Neural cell (in vitro differentiated cells): Measurements from ENCODE around the gene PABPN1L. TPM values are rescaled to one million over a fixed set of nuclear protein-coding genes. Genes with fewer than 3 reads are reported as not detected.

Source experiments
- H2AFZ ChIP-seq: fragments of 200-600, 300-800 bp; sonication (generic), shearing (Covaris generic); 2 replicates; pipeline ENCODE4 v1.6.0; 2014; ENCODE audit warnings: low read depth, mild to moderate bottlenecking, antibody characterized with exemption, low read length, moderate library complexity
- H3F3A ChIP-seq: fragments of 200-600 bp; shearing (Covaris generic); 2 replicates; pipeline ENCODE4 v1.6.1; 2016; ENCODE audit warnings: mild to moderate bottlenecking, moderate library complexity, mixed read lengths, antibody characterized with exemption, low read length; ENCODE audit not compliant: insufficient read depth, poor library complexity, severe bottlenecking
- H3K27ac ChIP-seq: fragments of 200-600, 300-800 bp; sonication (generic), shearing (Covaris generic); 2 replicates; pipeline ENCODE4 v1.5.1; 2014; ENCODE audit warnings: mild to moderate bottlenecking, low read length, moderate library complexity
- H3K27me3 ChIP-seq: fragments of 300-800, 200-600 bp; sonication (generic), shearing (Covaris generic); 2 replicates; pipeline ENCODE4 v1.6.0; 2014; ENCODE audit warnings: mild to moderate bottlenecking, low read depth, low read length, moderate library complexity; ENCODE audit not compliant: insufficient read depth
- H3K36me3 ChIP-seq: fragments of 300-800, 200-600 bp; sonication (generic), shearing (Covaris generic); 2 replicates; pipeline ENCODE4 v1.5.1; 2014; ENCODE audit warnings: mild to moderate bottlenecking, antibody characterized with exemption, low read length, moderate library complexity; ENCODE audit not compliant: insufficient read depth
- H3K4me2 ChIP-seq: fragments of 300-800, 200-600 bp; sonication (generic), shearing (Covaris generic); 2 replicates; pipeline ENCODE4 v1.6.0; 2014; ENCODE audit warnings: mild to moderate bottlenecking, low read length
- H3K4me3 ChIP-seq: fragments of 300-800, 200-600 bp; sonication (generic), shearing (Covaris generic); 2 replicates; pipeline ENCODE4 v1.5.1; 2014; ENCODE audit warnings: mild to moderate bottlenecking, low read length, moderate library complexity
- H3K79me2 ChIP-seq: fragments of 200-600 bp; shearing (Covaris generic); replicated peaks from 2 replicates; pipeline ENCODE4 v1.6.0; 2014; ENCODE audit warnings: mild to moderate bottlenecking, low read length, moderate library complexity; ENCODE audit not compliant: insufficient read depth
- H3K9ac ChIP-seq: fragments of 300-800, 200-600 bp; sonication (generic), shearing (Covaris generic); 2 replicates; pipeline ENCODE4 v1.6.1; 2016; ENCODE audit warnings: mild to moderate bottlenecking, low read length, mixed read lengths
- H3K9me2 ChIP-seq: fragments of 200-600 bp; shearing (Covaris generic); 2 replicates; pipeline ENCODE4 v1.6.1; 2016; ENCODE audit warnings: mild to moderate bottlenecking, low read length, mixed read lengths; ENCODE audit not compliant: insufficient read depth
- H3K9me3 ChIP-seq: fragments of 200-600, 300-800 bp; sonication (generic), shearing (Covaris generic); 2 replicates; pipeline ENCODE4 v1.6.1; 2016; ENCODE audit warnings: mild to moderate bottlenecking, mixed run types, low read length, moderate library complexity, mixed read lengths
- H4K20me1 ChIP-seq: fragments of 200-600 bp; shearing (Covaris generic); 2 replicates; pipeline ENCODE4 v1.6.1; 2016; ENCODE audit warnings: mild to moderate bottlenecking, mixed run types; ENCODE audit not compliant: insufficient read depth
- CTCF ChIP-seq: fragments of 450-650 bp; IDR thresholded peaks from 2 replicates; pipeline ENCODE4 v1.5.1; 2014; ENCODE audit warnings: antibody characterized with exemption, mild to moderate bottlenecking, moderate library complexity; ENCODE audit not compliant: poor library complexity, severe bottlenecking
- EP300 ChIP-seq: fragments of 450-650 bp; conservative IDR thresholded peaks from 2 replicates; pipeline ENCODE4 v1.6.1; 2014; ENCODE audit warnings: antibody characterized with exemption, mild to moderate bottlenecking, moderate library complexity; ENCODE audit not compliant: poor library complexity, severe bottlenecking
- EZH2 ChIP-seq: fragments of 200-600, 300-800 bp; shearing (Covaris generic), sonication (generic); IDR thresholded peaks from 2 replicates; pipeline ENCODE4 v1.6.1; 2014; ENCODE audit warnings: antibody characterized with exemption, low read length, borderline replicate concordance, mild to moderate bottlenecking; ENCODE audit not compliant: insufficient read depth, poor library complexity, severe bottlenecking
- MXI1 ChIP-seq: fragments of 450-650 bp; conservative IDR thresholded peaks from 2 replicates; pipeline ENCODE4 v1.6.1; 2014; ENCODE audit warnings: antibody characterized with exemption, mild to moderate bottlenecking; ENCODE audit not compliant: poor library complexity, severe bottlenecking
- POLR2AphosphoS5 ChIP-seq: IDR thresholded peaks from 2 replicates; pipeline ENCODE4 v1.6.1; 2012
- RAD21 ChIP-seq: fragments of 450-650 bp; conservative IDR thresholded peaks from 2 replicates; pipeline ENCODE4 v1.6.1; 2014; ENCODE audit warnings: antibody characterized with exemption, mild to moderate bottlenecking, moderate library complexity
- REST ChIP-seq: IDR thresholded peaks from 2 replicates; pipeline ENCODE4 v1.6.1; 2012; ENCODE audit warnings: borderline replicate concordance
- SMC3 ChIP-seq: fragments of 450-650 bp; conservative IDR thresholded peaks from 2 replicates; pipeline ENCODE4 v1.6.1; 2014; ENCODE audit warnings: antibody characterized with exemption, mild to moderate bottlenecking, moderate library complexity; ENCODE audit not compliant: poor library complexity
- TAF1 ChIP-seq: IDR thresholded peaks from 2 replicates; pipeline ENCODE4 v1.6.1; 2012; ENCODE audit warnings: low read depth
- polyA plus RNA-seq: library from polyadenylated mRNA; depleted of rRNA; stranded (reverse); fragments of >200 nt; gene quantifications from 2 replicates; pipeline ENCODE4 v1.2.3, GENCODE V29; 2014

The PABPN1L gene
- polyA plus RNA-seq, 1 donor from 2014 or later: 0.20 TPM

GRCh38 chr16:88822281-88823040, 44.0 kb downstream of the PABPN1L start:
- TF ChIP-seq REST (no peak), RAD21 (no peak), POLR2AphosphoS5 (no peak)
- no peaks in the 10 kb centered on the region for H3K79me2 ChIP-seq
- H3K27me3 ChIP-seq: no peaks in the 10 kb centered on the region

GRCh38 chr16:88821168-88821850, 45.2 kb downstream of the PABPN1L start:
- Histone ChIP-seq H3K79me2 (no peaks in the 10 kb centered on the region), H4K20me1 (no peaks in the 10 kb centered on the region), H3K9me2 (no peaks in the 10 kb centered on the region), H3K36me3 (no peaks in the 10 kb centered on the region), H3K4me3 (no peak overlapping the region), H3K4me2 (no peak overlapping the region), H3K27ac (no peak overlapping the region), H3K27me3 (no peaks in the 10 kb centered on the region), H2AFZ (no peak overlapping the region), H3F3A (no peaks in the 10 kb centered on the region), H3K9ac (no peak overlapping the region), H3K9me3 (no peaks in the 10 kb centered on the region)
- TF ChIP-seq MXI1 (no peak), REST (no peak), EZH2 (no peak), CTCF (no peak), POLR2AphosphoS5 (no peak), TAF1 (no peak), RAD21 (no peak), SMC3 (no peak), EP300 (no peak)

More at GRCh38 chr16:88822281-88823040, 44.0 kb downstream of the PABPN1L start:
- no peak overlapping the region for H3K4me3 ChIP-seq
- H3K36me3 ChIP-seq: no peaks in the 10 kb centered on the region
- H2AFZ ChIP-seq: no peak overlapping the region
- H3K9me2 ChIP-seq: no peaks in the 10 kb centered on the region
- H3K9ac ChIP-seq: no peak overlapping the region
- H4K20me1 ChIP-seq: no peaks in the 10 kb centered on the region
- no peak overlapping the region for H3K27ac ChIP-seq
- H3K9me3 ChIP-seq: no peaks in the 10 kb centered on the region
- no peaks in the 10 kb centered on the region for H3F3A ChIP-seq
- H3K4me2 ChIP-seq: no peak overlapping the region
